GM04504 (cell line): ENCODE measurements around the gene HLCS.

ENCODE experiments used
- DNase-seq: peaks from one replicate; pipeline ENCODE4 v3.0.0-alpha.2; 2012; ENCODE audit warnings: low read depth

The HLCS gene

DNA sequence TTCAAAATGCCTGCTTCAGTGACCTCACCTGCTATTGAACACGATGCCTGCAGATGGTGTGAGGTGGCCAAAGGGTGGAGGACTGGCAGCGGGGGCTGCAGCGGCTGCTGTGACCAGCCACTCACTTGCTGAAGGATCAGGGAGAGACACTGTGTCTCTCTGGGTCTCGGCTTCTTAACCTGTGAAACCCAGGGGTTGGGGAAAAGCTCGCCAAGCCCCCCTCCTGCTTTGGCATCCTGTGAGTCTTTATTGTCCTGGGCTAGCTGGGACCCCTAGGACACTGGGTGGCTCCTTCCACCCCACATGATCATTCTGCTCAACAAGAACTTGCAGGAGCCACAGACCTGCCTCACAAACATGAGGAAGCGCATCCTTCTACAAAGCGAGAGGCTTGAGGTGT, 154.7 kb downstream of the HLCS start:
- DNase-seq, result no peak

- no peak for DNase-seq
These were observed 156.0 kb downstream of the HLCS start for GRCh38 chr21:36810443-36810842.

DNA sequence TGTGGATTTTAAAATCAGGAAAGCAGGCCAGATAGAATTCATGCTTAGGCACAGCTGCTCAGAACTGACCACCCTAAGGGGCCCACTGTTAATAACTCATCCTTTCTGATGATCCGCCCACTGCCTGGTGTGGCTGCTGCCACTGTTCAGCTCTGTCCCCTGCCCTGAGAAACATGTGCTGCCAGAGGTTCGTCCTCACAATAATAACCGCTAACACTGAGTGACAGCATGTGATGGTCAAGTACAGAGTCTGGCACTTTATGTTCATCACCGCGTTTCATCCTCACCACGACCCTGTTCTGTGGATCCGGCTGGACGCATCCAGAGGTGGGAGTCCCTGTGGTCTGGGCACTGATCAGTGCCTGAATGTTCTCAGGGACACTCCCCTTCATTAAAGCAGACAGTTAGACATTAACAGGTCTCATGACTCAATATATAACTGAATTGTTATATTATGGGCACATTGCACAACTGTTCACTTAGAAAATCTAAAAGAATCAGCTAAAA, 159.0 kb downstream of the HLCS start:
- no peak for DNase-seq

GRCh38 chr21:36806103-36806502, 160.4 kb downstream of the HLCS start:
- no peak for DNase-seq

DNA sequence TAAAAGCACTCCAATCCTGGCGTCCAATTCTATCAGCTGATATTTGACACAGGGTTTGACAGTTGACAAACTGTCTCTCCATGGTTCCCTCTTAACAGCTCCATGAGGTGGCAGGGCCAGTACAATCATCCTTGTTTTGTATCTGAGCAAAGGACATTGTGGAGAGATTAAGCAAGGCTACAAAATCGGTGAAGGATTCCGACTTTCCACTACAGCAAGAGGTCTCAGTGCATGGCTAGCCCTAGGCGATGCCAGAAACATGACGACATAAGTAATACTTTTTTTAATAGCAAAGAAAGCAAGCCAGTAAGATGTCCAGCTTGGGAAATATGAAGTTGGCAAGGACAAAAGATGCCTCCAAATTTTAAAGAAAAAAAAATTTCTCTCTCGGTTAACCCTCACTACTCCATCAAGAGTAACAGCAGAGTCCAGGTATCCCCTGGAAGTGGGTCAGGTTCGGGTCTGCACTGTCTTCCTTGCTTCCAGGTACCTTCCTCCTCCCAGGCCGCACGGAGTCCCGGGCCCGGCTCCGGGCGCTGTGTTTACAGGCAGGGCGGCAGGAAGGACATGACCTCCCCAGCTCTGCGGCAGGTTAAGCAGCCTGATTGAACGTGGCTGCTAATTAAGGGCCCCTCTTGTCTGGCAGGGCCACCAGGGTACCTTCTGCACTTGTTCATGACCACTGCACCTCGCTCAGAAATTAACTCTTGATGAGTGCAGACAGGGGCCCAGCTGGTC, 161.4 kb downstream of the HLCS start:
- DNase-seq, result no peak

DNA sequence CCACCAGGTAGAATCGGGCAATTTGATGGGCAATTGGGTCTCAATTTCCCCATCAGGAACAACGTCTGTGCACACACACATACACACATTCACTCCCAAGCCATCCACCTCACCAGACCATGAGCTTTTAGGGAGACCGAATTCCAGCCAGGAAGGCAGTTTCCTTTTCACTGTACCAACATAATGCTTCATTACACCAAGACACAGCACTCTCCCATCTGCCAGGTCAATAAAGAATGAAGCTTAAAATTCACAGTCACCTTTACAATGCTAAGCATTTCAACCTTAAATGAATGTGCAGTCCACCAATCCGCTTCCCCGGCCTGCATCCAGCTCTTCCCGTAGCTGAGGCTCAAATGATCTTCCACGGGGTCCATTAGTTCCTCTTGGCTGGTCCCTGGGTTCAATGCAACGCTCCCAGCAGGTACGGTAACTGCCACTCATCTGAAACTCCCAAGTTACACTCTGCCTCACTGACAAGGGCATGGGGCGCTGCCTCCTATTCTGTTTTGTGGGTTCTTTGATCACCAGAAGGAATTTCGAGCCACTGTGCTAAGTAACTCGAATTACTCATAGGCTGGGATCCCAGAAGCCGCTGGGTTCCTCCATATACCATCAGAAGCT, 162.5 kb downstream of the HLCS start:
- DNase-seq, result no peak

DNA sequence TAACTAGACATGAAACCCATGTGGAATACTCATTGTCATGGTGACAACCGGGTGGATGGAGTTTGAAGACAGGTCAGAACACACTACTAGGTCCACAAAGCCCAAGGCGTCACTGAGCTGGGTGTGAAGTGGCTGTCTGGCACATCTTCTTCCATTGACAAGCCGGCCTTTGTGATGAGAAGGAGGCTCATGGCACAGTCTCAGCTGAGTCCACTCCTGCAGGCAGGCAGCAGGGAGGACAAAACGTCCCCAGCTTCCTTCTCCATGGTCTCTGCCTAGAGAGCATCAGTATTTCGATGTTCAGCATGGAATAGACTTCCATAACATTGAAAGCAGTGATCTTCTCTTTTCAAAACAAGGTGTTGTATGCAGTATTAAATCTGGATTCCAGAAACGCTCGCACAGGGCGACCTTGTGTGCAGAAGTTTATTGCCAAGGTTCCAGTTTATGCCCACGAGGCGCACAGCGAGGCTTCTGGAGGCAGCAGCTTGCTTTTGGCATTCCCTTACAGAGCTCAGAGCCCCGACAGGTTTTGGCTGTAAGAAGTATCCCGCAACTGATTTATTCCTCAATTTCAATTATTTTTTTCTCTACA, 163.3 kb downstream of the HLCS start:
- DNase-seq, result no peak

DNA sequence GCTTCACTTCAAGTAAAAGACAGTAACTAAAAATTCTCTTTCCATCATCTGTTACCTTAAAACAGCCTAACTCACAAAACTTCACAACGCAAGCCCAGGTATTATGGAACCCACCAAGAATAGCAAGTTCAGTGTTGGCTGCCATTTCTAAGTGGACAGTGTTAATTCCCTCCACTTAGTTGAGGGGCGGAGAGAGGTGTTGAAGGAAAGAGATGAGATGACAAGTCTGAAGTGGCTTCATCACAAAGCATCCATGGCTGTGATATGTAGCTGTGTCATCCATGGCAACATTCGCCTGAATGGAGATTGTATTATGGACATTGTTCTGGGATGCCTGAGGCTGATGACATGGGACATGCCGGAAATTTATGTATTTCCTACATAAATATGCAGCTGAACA, 165.7 kb downstream of the HLCS start:
- DNase-seq, result no peak

DNA sequence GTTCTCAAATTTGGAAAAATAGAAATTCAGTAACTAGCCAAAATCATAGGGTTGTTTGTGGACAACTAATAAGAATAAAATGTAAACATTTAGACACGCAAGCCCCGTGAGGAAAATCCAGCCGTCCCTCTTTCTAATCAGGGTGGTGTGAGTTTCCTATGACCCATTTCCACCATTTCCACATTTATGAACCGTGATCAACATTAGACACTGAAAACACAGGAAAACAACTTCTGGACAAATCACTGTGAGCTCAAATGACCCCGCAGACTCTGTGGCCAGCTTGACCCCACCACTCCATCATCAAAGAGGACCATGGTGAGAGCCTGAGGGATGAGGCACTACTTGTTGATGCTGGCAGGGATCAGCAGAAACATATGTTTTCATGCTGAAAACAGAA, 166.6 kb downstream of the HLCS start:
- DNase-seq, result no peak

DNA sequence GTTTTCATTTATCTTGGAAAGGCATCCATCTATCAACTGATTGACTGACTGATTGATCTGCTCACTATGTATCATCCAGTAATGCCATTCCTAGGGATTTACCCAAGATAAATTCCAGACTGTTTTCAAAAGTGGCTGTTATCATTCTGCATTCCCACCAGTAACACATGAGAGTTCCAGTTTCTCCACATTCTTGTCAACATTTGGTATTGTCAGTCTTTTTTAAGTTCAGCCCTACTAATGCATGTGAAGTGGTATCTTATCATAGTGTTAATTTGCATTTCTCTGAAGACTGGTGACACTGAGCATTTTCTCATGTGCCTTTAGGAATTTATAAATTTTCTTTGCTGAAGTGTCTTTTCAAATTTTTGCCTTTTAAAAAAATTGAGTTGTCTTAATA, 168.0 kb downstream of the HLCS start:
- no peak for DNase-seq

GRCh38 chr21:36796070-36796469, 170.4 kb downstream of the HLCS start:
- no peak for DNase-seq

DNA sequence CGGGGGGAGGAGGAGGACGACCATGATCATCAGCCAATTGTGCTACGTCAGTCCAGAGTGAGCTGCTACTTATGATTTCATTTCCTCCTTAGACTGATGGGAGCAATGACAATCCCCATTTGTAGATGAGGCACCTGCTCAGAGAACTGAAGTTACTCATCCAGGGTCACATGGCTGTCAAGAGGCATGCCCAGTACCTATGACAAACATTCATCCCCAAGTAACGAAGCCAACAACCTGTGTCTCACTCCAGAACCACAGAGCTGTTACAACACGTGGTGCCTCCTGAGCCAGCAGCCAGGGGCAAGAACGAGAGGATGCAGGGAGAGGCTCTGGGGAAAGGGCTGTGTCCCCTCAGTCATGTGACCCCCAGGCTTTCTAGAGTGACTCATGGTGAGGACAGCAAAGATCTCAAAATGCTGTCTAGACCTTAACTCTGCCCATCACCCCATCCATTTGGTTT, 173.9 kb downstream of the HLCS start:
- DNase-seq, result no peak

DNA sequence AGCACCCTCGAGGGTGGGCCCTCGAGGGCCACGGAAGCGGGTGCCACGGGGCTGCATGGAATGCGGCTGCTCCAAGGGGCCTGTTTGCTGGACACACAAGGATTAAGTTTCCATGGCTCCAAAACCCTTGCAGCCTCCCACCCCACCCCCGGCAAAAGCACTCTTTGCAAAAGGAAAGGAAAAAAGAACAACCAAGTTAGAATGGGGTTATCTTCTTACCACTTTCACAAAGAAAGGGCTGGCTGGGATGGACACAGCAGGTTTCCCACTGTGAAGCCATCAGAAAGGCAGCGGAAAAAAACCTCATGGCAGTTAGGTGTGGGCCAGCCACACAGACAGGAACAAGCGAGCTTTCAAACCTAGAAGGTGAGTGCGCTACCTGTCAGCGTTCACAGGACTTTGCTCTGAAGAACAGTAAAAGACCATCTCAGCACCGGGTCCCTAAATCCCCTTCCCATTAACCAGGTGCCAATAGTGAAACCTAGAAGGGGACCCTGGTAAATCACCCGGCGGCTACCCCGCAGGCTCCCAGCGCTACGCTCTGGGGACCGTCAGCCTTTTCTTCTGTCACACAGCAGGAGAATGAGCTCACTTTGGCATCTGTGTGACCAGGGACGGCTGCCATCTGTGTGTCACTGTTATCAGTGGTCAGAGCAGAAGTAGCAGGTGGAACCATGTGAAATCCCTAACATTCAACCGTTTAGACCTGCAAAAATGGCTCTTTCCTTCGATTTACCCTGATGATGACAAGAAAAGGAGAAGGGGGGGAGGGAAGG, 174.6 kb downstream of the HLCS start:
- DNase-seq, result no peak

- no peak for DNase-seq
These were observed 175.3 kb downstream of the HLCS start for GRCh38 chr21:36791180-36791579.

DNA sequence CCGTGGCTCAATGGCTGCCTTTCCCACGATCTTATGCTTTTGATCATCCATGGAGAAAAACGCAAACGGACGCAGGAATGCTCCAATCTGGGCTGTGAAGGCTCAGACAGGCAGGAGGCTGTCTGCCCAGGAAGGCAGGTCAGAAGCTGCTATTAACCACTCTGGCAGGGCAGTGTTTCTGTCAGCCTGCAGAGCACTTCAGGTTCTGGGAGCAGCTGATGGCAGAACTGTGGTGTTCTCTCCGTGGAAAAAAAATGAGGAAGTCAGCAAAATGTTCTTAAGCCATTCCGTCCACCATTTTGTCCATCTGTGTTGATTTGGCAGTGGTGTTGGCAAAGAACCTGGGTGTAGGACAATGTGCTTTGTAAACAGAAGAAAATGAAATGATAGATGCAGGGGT, 175.9 kb downstream of the HLCS start:
- DNase-seq, result no peak

DNA sequence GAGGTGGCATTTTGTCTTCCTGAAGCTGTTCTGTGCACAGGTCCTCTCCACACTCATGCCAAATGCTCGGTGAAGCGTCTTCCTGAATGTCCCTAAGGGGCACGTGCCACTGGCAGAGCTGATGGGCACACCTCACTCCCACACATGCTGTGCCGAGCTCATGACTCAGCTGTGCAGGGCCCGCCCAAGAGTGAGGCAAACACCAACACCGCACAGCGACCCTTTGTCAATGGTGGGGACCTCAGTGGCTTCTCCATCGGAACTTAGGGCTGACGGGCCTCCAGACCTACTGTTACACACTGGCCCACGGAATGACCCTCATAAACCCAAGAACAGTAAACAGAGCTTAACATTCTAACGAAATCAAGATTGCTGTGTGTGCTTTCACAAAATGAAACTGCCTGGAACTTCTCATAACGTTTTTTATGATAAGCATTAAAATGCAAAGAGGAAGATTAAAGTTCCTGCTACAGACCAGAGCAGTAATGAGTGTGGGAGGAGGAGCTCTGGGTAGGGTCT, 178.3 kb downstream of the HLCS start:
- no peak for DNase-seq

GRCh38 chr21:36786186-36786585, 180.3 kb downstream of the HLCS start:
- DNase-seq, result no peak

DNA sequence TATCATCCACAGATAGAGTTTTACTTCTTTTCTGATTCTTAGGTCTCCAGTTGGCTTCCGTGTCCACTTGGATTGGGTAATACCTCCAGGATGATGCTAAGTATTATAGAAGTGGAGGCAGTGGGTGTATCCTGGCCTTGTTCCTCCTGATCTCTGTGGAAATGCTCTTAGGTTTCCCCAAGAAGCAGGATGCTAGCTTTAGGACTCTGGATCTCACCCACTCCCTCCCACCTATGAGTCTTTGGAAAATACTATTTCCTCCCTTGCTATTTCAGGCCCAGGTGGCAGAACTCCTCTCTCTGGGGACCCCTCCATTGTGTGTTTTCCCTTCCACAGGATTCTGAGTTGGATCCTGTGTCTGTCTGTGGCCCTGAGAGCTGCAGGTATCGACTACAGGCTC, 180.9 kb downstream of the HLCS start:
- DNase-seq, result no peak

DNA sequence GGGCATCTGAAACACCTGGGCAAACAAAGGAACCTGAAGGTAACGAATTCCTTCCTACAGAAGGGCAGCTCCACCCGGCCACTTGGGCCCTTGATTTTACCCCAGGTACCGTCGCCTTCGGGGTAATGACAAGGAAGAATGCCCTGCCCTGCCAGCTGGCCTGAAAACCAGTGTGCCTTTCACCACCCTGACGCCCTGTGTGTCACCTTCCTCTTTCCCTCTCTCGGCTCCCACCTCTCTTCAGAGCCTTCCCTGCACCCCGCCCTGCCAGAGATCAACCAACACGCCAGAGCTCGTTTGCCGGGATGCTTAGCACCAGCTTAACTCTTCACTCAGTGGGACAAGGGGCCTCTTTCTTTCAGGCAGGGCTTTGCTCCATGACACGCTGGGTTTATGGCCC, 181.5 kb downstream of the HLCS start:
- DNase-seq, result no peak

DNA sequence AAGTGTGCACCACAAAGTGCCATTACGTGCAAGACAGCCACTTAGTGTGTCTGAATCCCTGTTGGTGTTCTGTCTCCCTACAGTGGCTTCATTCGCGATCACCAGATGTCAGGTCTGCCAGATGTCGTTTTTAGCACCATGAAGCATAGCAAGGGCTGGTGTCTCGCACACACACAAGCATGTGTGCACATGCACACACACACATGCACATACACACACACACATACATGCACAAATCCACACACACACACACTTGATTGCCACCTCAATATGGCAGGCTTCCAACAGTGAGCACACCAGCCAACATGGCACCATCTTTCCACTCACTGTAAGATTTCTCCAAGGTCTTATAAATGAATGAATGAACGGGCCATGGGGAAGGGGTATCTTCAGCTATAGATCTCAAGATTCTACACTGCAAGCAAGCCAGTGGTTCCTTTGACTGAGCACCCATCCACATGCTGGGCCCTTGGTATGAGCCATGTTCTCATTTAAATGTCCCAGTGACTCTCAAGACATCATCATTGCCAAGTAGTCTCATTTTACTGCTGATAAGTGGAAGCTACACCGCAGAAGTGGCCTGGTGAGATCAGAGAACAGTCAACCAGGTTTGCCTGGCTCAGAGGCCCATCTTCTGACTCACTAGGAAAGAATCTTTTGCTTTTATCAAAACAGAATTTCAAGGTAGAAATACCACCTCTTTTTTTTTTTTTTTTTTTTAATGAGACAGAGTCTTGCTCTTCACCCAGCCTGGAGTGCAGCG, 182.7 kb downstream of the HLCS start:
- DNase-seq, result no peak

DNA sequence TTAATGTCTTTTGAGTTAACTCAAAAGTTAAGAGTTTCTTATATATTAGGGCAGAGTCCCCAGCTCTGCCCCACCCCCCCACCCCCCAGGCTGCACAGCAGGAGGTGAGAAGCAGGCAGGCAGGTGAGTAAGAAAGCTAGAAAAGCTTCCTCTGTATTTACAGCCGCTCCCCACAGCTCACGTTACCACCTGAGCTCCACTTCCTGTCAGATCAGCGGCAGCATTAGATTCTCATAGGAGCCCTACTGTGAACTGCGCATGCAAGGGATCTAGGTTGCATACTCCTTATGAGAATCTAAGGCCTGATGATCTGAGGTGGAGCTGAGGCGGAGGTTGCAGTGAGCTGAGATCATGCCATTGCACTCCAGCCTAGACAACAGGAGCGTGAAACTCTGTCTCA, 185.6 kb downstream of the HLCS start:
- DNase-seq, result no peak
